ENCODE measurements around the gene ARHGDIA. TPM values are rescaled to one million over a fixed set of nuclear protein-coding genes. Genes with fewer than 3 reads are reported as not detected.
"Not testable (repeated sequence)": the region's sequence is repeated elsewhere in the genome, so short reads cannot be mapped to it uniquely, and the experiment has no call there.

ARHGDIA gene
- polyA plus RNA-seq (2013, experiment 1 of 2) = 124 TPM
- polyA plus RNA-seq (2013, experiment 2 of 2) = 118 TPM

- Histone ChIP-seq H2BK15ac (ENCODE audit: low read length) (peak within 1 kb of the TSS; percentile 95), H2BK12ac (ENCODE audit: low read length) (peak within 1 kb of the TSS; percentile 30), H2BK120ac (ENCODE audit: low read depth, low read length) (no peak within 1 kb of the TSS), H2BK5ac (ENCODE audit: low read length) (peak within 1 kb of the TSS; percentile 94), H3K27me3 (ENCODE audit: control insufficient read depth in 3 of 3, insufficient read depth in 3 of 3, low read depth in 1 of 3, low read length in 3 of 3) (no peaks in the 10 kb centered on the region), H3K4me1 (ENCODE audit: control insufficient read depth in 2 of 2, insufficient read depth in 1 of 2, low read depth in 1 of 2, low read length in 2 of 2) (peaks cover 17 to 20% of the 10 kb centered on the region in 2 donors), H3K14ac (ENCODE audit: low read length) (peak within 1 kb of the TSS; percentile 100), H3K9ac (ENCODE audit: low read depth, low read length, poor library complexity) (peak within 1 kb of the TSS; percentile 100), H2AFZ (ENCODE audit: low read length) (peak within 1 kb of the TSS; percentile 87), H3K4me2 (ENCODE audit: insufficient read depth, low read length, poor library complexity, severe bottlenecking) (peak within 1 kb of the TSS; percentile 90), H4K8ac (ENCODE audit: low read depth, low read length) (peak within 1 kb of the TSS; percentile 100), H3K18ac (ENCODE audit: low read length) (peak within 1 kb of the TSS; percentile 100), H3K23ac (ENCODE audit: low read depth, low read length, poor library complexity) (peak within 1 kb of the TSS; percentile 99), H2AK5ac (ENCODE audit: low read depth, low read length) (peak within 1 kb of the TSS; percentile 100), H3K9me3 (replicated peaks in 1 of 2; ENCODE audit: control insufficient read depth in 2 of 2, insufficient read depth in 1 of 2, low read depth in 1 of 2, low read length in 2 of 2) (peaks cover 0 to 1% of the 10 kb centered on the region in 2 donors), H3K27ac (replicated peaks; ENCODE audit: low read length) (peak within 1 kb of the TSS; percentile 76), H3K4ac (ENCODE audit: low read length) (peak within 1 kb of the TSS; percentile 100), H3K36me3 (replicated peaks in 1 of 2; ENCODE audit: control insufficient read depth in 2 of 2, insufficient read depth in 2 of 2, low read length in 2 of 2) (peaks cover 17 to 42% of the 10 kb centered on the region in 2 donors), H3K79me1 (ENCODE audit: low read depth, low read length) (peaks cover 25% of the 10 kb centered on the region), H3K4me3 (ENCODE audit: low read length in 2 of 2) (peak within 1 kb of the TSS; percentile 94 to 95), H4K91ac (ENCODE audit: low read depth, low read length, poor library complexity) (peak within 1 kb of the TSS; percentile 99)
- WGBS, 2 donors (ENCODE audit: extremely low coverage in 2 of 2, insufficient read length in 2 of 2, insufficient replicate concordance in 1 of 2) = no CpG with 5 or more reads among the region's 64 CpGs
- DNase-seq (ENCODE audit: low spot score) = no peak
Observed at GRCh38 chr17:81870981-81871386, at the start of gene ARHGDIA. ARHGDIA (minus strand) TSS chr17:81871337; CDS start chr17:81869930, 1,407 bp downstream.

- no peaks in the 10 kb centered on the region for H3K27me3 ChIP-seq (ENCODE audit: control insufficient read depth in 3 of 3, insufficient read depth in 3 of 3, low read depth in 1 of 3, low read length in 3 of 3)
Observed at GRCh38 chr17:81918832-81919545, 47.9 kb upstream of the ARHGDIA start.

GRCh38 chr17:81918333-81918669 lies 47.2 kb upstream of the ARHGDIA start:
- not testable (repeated sequence) for H3K27me3 ChIP-seq (ENCODE audit: control insufficient read depth in 3 of 3, insufficient read depth in 3 of 3, low read depth in 1 of 3, low read length in 3 of 3); H2BK5ac ChIP-seq (ENCODE audit: low read length)

More at GRCh38 chr17:81918832-81919545, 47.9 kb upstream of the ARHGDIA start:
- no peak overlapping the region for H2AFZ ChIP-seq (ENCODE audit: low read length)
- H2BK120ac ChIP-seq (ENCODE audit: low read depth, low read length) = no peak overlapping the region
- no peak overlapping the region for H3K18ac ChIP-seq (ENCODE audit: low read length)
- no peak overlapping the region for H3K23ac ChIP-seq (ENCODE audit: low read depth, low read length, poor library complexity)
- H2BK15ac ChIP-seq (ENCODE audit: low read length) = no peak overlapping the region
- H4K91ac ChIP-seq (ENCODE audit: low read depth, low read length, poor library complexity) = no peak overlapping the region
- H3K4me1 ChIP-seq (ENCODE audit: control insufficient read depth in 2 of 2, insufficient read depth in 1 of 2, low read depth in 1 of 2, low read length in 2 of 2) = peaks cover 7 to 13% of the 10 kb centered on the region in 2 donors
- H3K4ac ChIP-seq (ENCODE audit: low read length) = no peak overlapping the region
- H3K9me3 ChIP-seq (replicated peaks in 1 of 2; ENCODE audit: control insufficient read depth in 2 of 2, insufficient read depth in 1 of 2, low read depth in 1 of 2, low read length in 2 of 2) = peaks cover 0 to 3% of the 10 kb centered on the region in 2 donors
- H3K36me3 ChIP-seq (replicated peaks in 1 of 2; ENCODE audit: control insufficient read depth in 2 of 2, insufficient read depth in 2 of 2, low read length in 2 of 2) = peaks cover 32 to 59% of the 10 kb centered on the region in 2 donors
- no peak overlapping the region for H3K4me3 ChIP-seq (ENCODE audit: low read length in 2 of 2)
- H2BK5ac ChIP-seq (ENCODE audit: low read length) = no peak overlapping the region
- no peak overlapping the region for H3K27ac ChIP-seq (replicated peaks; ENCODE audit: low read length)
- H3K4me2 ChIP-seq (ENCODE audit: insufficient read depth, low read length, poor library complexity, severe bottlenecking) = no peak overlapping the region
- H3K14ac ChIP-seq (ENCODE audit: low read length) = no peak overlapping the region
- no peak for DNase-seq (ENCODE audit: low spot score)
- no CpG with 5 or more reads among the region's 15 CpGs for WGBS, 2 donors (ENCODE audit: extremely low coverage in 2 of 2, insufficient read length in 2 of 2, insufficient replicate concordance in 1 of 2)
- H2BK12ac ChIP-seq (ENCODE audit: low read length) = no peak overlapping the region
- peak overlapping the region; percentile 5 for H2AK5ac ChIP-seq (ENCODE audit: low read depth, low read length)
- H3K79me1 ChIP-seq (ENCODE audit: low read depth, low read length) = peaks cover 34% of the 10 kb centered on the region
- H3K9ac ChIP-seq (ENCODE audit: low read depth, low read length, poor library complexity) = no peak overlapping the region
- no peak overlapping the region for H4K8ac ChIP-seq (ENCODE audit: low read depth, low read length)

GRCh38 chr17:81917565-81918332 lies 46.6 kb upstream of the ARHGDIA start, which contains the start of gene SIRT7:
SIRT7 (minus strand) TSS chr17:81918176; CDS start chr17:81918131, 45 bp downstream.
- no CpG with 5 or more reads among the region's 94 CpGs for WGBS, 2 donors (ENCODE audit: extremely low coverage in 2 of 2, insufficient read length in 2 of 2, insufficient replicate concordance in 1 of 2)
- H3K9ac ChIP-seq (ENCODE audit: low read depth, low read length, poor library complexity) = peak within 1 kb of the TSS; percentile 89
- no peak within 1 kb of the TSS for H3K27ac ChIP-seq (replicated peaks; ENCODE audit: low read length)
- peak within 1 kb of the TSS; percentile 80 for H2AFZ ChIP-seq (ENCODE audit: low read length)
- peak; percentile 83 for DNase-seq (ENCODE audit: low spot score)
- H3K23ac ChIP-seq (ENCODE audit: low read depth, low read length, poor library complexity) = peak within 1 kb of the TSS; percentile 74
- no peak within 1 kb of the TSS for H4K91ac ChIP-seq (ENCODE audit: low read depth, low read length, poor library complexity)
- peak within 1 kb of the TSS; percentile 77 to 90 for H3K4me3 ChIP-seq (ENCODE audit: low read length in 2 of 2)
- H2BK12ac ChIP-seq (ENCODE audit: low read length) = no peak within 1 kb of the TSS
- H2AK5ac ChIP-seq (ENCODE audit: low read depth, low read length) = peak within 1 kb of the TSS; percentile 64
- peak within 1 kb of the TSS; percentile 92 for H3K4me2 ChIP-seq (ENCODE audit: insufficient read depth, low read length, poor library complexity, severe bottlenecking)
- peaks cover 0 to under 1% of the 10 kb centered on the region in 2 donors for H3K9me3 ChIP-seq (replicated peaks in 1 of 2; ENCODE audit: control insufficient read depth in 2 of 2, insufficient read depth in 1 of 2, low read depth in 1 of 2, low read length in 2 of 2)
- H3K4ac ChIP-seq (ENCODE audit: low read length) = no peak within 1 kb of the TSS
- H3K27me3 ChIP-seq (ENCODE audit: control insufficient read depth in 3 of 3, insufficient read depth in 3 of 3, low read depth in 1 of 3, low read length in 3 of 3) = no peaks in the 10 kb centered on the region
- H3K79me1 ChIP-seq (ENCODE audit: low read depth, low read length) = peaks cover 27% of the 10 kb centered on the region
- H3K4me1 ChIP-seq (ENCODE audit: control insufficient read depth in 2 of 2, insufficient read depth in 1 of 2, low read depth in 1 of 2, low read length in 2 of 2) = peaks cover 4 to 7% of the 10 kb centered on the region in 2 donors
- peaks cover 37 to 68% of the 10 kb centered on the region in 2 donors for H3K36me3 ChIP-seq (replicated peaks in 1 of 2; ENCODE audit: control insufficient read depth in 2 of 2, insufficient read depth in 2 of 2, low read length in 2 of 2)
- H3K14ac ChIP-seq (ENCODE audit: low read length) = no peak within 1 kb of the TSS
- H2BK5ac ChIP-seq (ENCODE audit: low read length) = no peak within 1 kb of the TSS
- no peak within 1 kb of the TSS for H2BK15ac ChIP-seq (ENCODE audit: low read length)
- H3K18ac ChIP-seq (ENCODE audit: low read length) = peak within 1 kb of the TSS; percentile 57
- H2BK120ac ChIP-seq (ENCODE audit: low read depth, low read length) = no peak within 1 kb of the TSS
- H4K8ac ChIP-seq (ENCODE audit: low read depth, low read length) = no peak within 1 kb of the TSS

More at GRCh38 chr17:81918333-81918669, 47.2 kb upstream of the ARHGDIA start:
- not testable (repeated sequence) for H2BK120ac ChIP-seq (ENCODE audit: low read depth, low read length); H3K14ac ChIP-seq (ENCODE audit: low read length); H2BK12ac ChIP-seq (ENCODE audit: low read length); H3K27ac ChIP-seq (replicated peaks; ENCODE audit: low read length); H3K4ac ChIP-seq (ENCODE audit: low read length); H2AK5ac ChIP-seq (ENCODE audit: low read depth, low read length); H3K18ac ChIP-seq (ENCODE audit: low read length); DNase-seq (ENCODE audit: low spot score); H3K4me1 ChIP-seq (ENCODE audit: control insufficient read depth in 2 of 2, insufficient read depth in 1 of 2, low read depth in 1 of 2, low read length in 2 of 2); H4K8ac ChIP-seq (ENCODE audit: low read depth, low read length); H3K9me3 ChIP-seq (replicated peaks in 1 of 2; ENCODE audit: control insufficient read depth in 2 of 2, insufficient read depth in 1 of 2, low read depth in 1 of 2, low read length in 2 of 2); H3K4me2 ChIP-seq (ENCODE audit: insufficient read depth, low read length, poor library complexity, severe bottlenecking); H4K91ac ChIP-seq (ENCODE audit: low read depth, low read length, poor library complexity); H2BK15ac ChIP-seq (ENCODE audit: low read length)
- H2AFZ ChIP-seq (ENCODE audit: low read length) = peak overlapping the region; percentile 80
- peaks cover 39 to 65% of the 10 kb centered on the region in 2 donors for H3K36me3 ChIP-seq (replicated peaks in 1 of 2; ENCODE audit: control insufficient read depth in 2 of 2, insufficient read depth in 2 of 2, low read length in 2 of 2)
- H3K23ac ChIP-seq (ENCODE audit: low read depth, low read length, poor library complexity) = peak overlapping the region; percentile 74
- peaks cover 31% of the 10 kb centered on the region for H3K79me1 ChIP-seq (ENCODE audit: low read depth, low read length)
- H3K9ac ChIP-seq (ENCODE audit: low read depth, low read length, poor library complexity) = peak overlapping the region; percentile 39
- H3K4me3 ChIP-seq (ENCODE audit: low read length in 2 of 2) = peak overlapping the region in 1 of 2 donors; percentile 77
- no CpG with 5 or more reads among the region's 9 CpGs for WGBS, 2 donors (ENCODE audit: extremely low coverage in 2 of 2, insufficient read length in 2 of 2, insufficient replicate concordance in 1 of 2)
